ENCODE measurements around the gene TTC17. TPM values are rescaled to one million over a fixed set of nuclear protein-coding genes. Genes with fewer than 3 reads are reported as not detected.

The TTC17 gene
- total and polyA plus RNA-seq, 9 of the 15 experiments (the other 6 are each of a cell fraction or from before 2014, with no cell fraction given), result 19.7 to 99.1 (median 53.3) TPM

DNA sequence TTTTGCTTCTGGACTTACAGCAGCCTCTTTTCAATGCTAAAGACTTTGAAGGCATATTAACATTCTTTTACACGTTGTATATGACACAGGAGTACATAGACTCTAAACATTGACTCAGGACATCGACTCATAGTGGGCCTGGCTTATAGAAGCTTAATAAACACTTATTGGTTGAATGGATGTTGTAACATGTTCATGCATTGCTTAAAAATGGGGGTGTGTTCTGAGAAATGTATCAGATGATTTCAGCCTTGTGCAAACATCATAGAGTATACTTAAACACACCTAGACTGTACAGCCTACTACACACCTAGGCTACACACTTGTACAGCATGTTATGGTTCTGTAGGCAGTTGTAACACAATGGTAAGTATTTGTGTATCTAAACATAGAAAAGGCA, 17.9 kb downstream of the TTC17 start:
- no peak for FAIRE-seq
- POLR2A ChIA-PET, result interaction anchor here (0.6 to 1.6 kb wide), 2 partner anchors 10 to 16 kb away, joined by 3 to 8 read pairs; no protein-coding TSS in a partner anchor
- CTCF ChIA-PET (ENCODE audit: low intra/inter-chr PET ratio), result no interaction called here

More for the DNA sequence above, 17.9 kb downstream of the TTC17 start:
- ATAC-seq (peak; percentile 51), DNase-seq (ENCODE audit: extremely low read depth in 1 of 4, low spot score in 3 of 4) (no peak)
- Histone ChIP-seq H3K4me3 (no peak overlapping the region), H3K9me1 (ENCODE audit: control insufficient read depth, insufficient read depth, low read length) (no peaks in the 10 kb centered on the region), H3K9me3 (replicated peaks; ENCODE audit: control insufficient read depth, insufficient read depth, low read depth, low read length) (no peaks in the 10 kb centered on the region), H3K79me2 (ENCODE audit: control insufficient read depth, insufficient read depth, low read length) (peaks cover 69% of the 10 kb centered on the region), H3K4me1 (replicated peaks in 1 of 2; ENCODE audit: control insufficient read depth in 2 of 2, insufficient read depth in 2 of 2, low read length in 2 of 2) (peaks cover 5 to 11% of the 10 kb centered on the region in 2 experiments; a peak in 3 of 5 replicates), H3K27me3 (ENCODE audit: control insufficient read depth in 2 of 2, insufficient read depth in 2 of 2, low read length in 2 of 2) (no peaks in the 10 kb centered on the region), H3K9ac (ENCODE audit: insufficient read depth in 1 of 2, low read depth in 2 of 2, low read length in 2 of 2) (no peak overlapping the region), H4K20me1 (replicated peaks; ENCODE audit: control insufficient read depth, insufficient read depth, low read length) (0 out of 2 replicates have a peak, but pooled peaks cover 5% of the 10 kb centered on the region), H3K4me2 (ENCODE audit: insufficient read depth, low read length) (no peak overlapping the region), H3K36me3 (ENCODE audit: control insufficient read depth, insufficient read depth, low read length) (peaks cover 46% of the 10 kb centered on the region; the same call in 2 of the 3 replicates), H2AFZ (ENCODE audit: low read depth, low read length) (no peak overlapping the region), H3K27ac (ENCODE audit: extremely low read depth, low read depth, low read length) (no peak overlapping the region)
- intact Hi-C loops (cut with micrococcal nuclease), result no loop called here
- no TSS peak for BruUV-seq (replicated peaks)
- TF ChIP-seq PCBP1 (IDR thresholded peaks at IDR 0.05; ENCODE audit: low read depth, low read length, poor library complexity, severe bottlenecking), result no peak
- TF ChIP-seq ZFPM2 (CRISPR knock-in tag; IDR thresholded peaks at IDR 0.05), result no peak
- TF ChIP-seq THAP12 (CRISPR knock-in tag; IDR thresholded peaks at IDR 0.05), result no peak
- no peak for TF ChIP-seq ZNF124 (CRISPR knock-in tag; IDR thresholded peaks at IDR 0.05)
- peak; percentile 29; the same call in 1 of the 2 replicates for TF ChIP-seq CEBPB (tag; IDR thresholded peaks at IDR 0.05)
- in situ Hi-C loops (cut with MboI), result no loop called here
- WGBS (ENCODE audit: insufficient coverage, low coverage, missing lambda C conversion rate), result 47% methylated on average over 2 of the region's 2 CpGs

Measured in K562 (cell line).